Measurements from ENCODE around the gene MAMLD1.

Gene MAMLD1

DNA sequence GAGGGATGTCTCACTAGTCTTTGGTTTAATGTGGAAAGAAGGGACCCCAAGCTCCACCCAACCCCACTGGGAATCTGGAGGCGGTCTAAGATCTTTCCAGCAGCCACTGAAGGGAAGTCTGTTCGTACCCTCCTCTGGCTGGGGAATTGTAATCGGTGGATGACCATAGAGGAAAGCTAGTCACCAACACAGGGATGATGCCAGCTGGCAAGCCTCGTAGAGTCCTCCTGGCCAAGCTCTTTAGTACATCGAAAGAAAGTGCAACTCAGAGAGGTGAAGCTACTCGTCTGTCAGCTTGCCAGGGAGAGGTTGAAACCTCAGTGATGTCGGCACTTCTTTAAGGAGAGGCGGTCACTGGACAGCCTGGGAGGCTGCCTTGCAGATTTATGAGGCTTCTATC lies 58.7 kb downstream of the MAMLD1 start:
- no peaks in the 10 kb centered on the region for H3K27me3 ChIP-seq (ENCODE audit: control insufficient read depth, low read length)

DNA sequence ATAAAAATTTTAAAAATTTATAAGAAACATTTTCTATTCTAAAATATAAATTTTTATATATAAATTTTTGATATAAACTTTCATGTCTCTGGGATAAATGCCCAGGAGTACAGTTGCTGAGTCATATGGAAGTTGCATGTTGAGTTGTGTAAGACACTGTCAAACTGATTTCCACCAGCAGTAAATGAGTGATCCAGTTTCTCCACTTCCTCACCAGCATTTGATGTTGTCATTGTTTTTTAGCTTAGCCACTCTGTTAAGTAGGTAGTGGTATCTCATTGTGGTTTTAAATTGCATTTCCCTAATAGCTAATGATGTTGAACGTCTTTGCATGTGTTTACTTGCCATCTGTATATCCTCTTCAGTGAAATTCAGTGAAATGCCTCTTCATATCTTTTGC lies 66.5 kb downstream of the MAMLD1 start:
- Histone ChIP-seq H3K9me3 (ENCODE audit: control insufficient read depth, insufficient read depth, low read length) (no peaks in the 10 kb centered on the region), H3K79me2 (ENCODE audit: control insufficient read depth, low read length) (no peaks in the 10 kb centered on the region)
- TF ChIP-seq EZH2phosphoT487 (IDR thresholded peaks at IDR 0.05; ENCODE audit: borderline replicate concordance, low read length) = no peak
- TF ChIP-seq, protein P1, sequence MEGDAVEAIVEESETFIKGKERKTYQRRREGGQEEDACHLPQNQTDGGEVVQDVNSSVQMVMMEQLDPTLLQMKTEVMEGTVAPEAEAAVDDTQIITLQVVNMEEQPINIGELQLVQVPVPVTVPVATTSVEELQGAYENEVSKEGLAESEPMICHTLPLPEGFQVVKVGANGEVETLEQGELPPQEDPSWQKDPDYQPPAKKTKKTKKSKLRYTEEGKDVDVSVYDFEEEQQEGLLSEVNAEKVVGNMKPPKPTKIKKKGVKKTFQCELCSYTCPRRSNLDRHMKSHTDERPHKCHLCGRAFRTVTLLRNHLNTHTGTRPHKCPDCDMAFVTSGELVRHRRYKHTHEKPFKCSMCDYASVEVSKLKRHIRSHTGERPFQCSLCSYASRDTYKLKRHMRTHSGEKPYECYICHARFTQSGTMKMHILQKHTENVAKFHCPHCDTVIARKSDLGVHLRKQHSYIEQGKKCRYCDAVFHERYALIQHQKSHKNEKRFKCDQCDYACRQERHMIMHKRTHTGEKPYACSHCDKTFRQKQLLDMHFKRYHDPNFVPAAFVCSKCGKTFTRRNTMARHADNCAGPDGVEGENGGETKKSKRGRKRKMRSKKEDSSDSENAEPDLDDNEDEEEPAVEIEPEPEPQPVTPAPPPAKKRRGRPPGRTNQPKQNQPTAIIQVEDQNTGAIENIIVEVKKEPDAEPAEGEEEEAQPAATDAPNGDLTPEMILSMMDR (IDR thresholded peaks at IDR 0.05; ENCODE audit: low read depth, low read length, poor library complexity, severe bottlenecking) = no peak

More for the DNA sequence above, 58.7 kb downstream of the MAMLD1 start:
- Histone ChIP-seq H3K9me2 (replicated peaks; ENCODE audit: control insufficient read depth, low read length) (no peaks in the 10 kb centered on the region), H3K79me2 (ENCODE audit: control insufficient read depth, low read length) (no peaks in the 10 kb centered on the region), H3K4me3 (ENCODE audit: low read length) (no peak overlapping the region), H3K4me1 (ENCODE audit: control insufficient read depth, low read length) (no peaks in the 10 kb centered on the region), H4K20me1 (ENCODE audit: control insufficient read depth, insufficient read depth, low read depth, low read length) (no peaks in the 10 kb centered on the region), H3K4me2 (ENCODE audit: low read length) (no peak overlapping the region), H3K36me3 (ENCODE audit: control insufficient read depth, low read length) (no peaks in the 10 kb centered on the region), H3K9me3 (ENCODE audit: control insufficient read depth, insufficient read depth, low read length) (no peaks in the 10 kb centered on the region), H3F3A (ENCODE audit: control insufficient read depth, insufficient read depth) (no peaks in the 10 kb centered on the region), H3K27ac (ENCODE audit: low read depth, low read length) (no peak overlapping the region)
- TF ChIP-seq EZH2phosphoT487 (IDR thresholded peaks at IDR 0.05; ENCODE audit: borderline replicate concordance, low read length) = no peak
- TF ChIP-seq, protein P1 (IDR thresholded peaks at IDR 0.05; ENCODE audit: low read depth, low read length, poor library complexity, severe bottlenecking) = no peak

DNA sequence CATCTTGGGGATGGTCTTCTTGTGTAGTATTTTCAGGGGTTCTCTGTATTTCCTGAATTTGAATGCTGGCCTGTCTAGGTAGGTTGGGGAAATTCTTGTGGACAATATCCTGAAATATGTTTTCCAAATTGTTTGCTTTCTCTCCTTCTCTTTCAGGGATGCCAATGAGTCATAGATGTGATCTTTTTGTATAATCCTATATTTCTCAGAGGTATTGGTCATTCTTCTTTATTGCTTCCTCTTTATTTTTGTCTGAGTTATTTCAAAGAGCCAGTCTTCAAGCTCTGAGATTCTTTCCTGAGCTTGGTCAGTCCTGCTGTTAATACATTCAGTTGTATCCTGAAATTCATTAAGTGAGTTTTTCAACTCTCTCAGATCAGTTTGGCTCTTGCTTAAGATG lies 73.1 kb downstream of the MAMLD1 start:
- Histone ChIP-seq H3K4me3 (ENCODE audit: low read length) (no peak overlapping the region), H3F3A (ENCODE audit: control insufficient read depth, insufficient read depth) (no peaks in the 10 kb centered on the region), H3K4me1 (ENCODE audit: control insufficient read depth, low read length) (no peaks in the 10 kb centered on the region), H3K79me2 (ENCODE audit: control insufficient read depth, low read length) (no peaks in the 10 kb centered on the region), H3K36me3 (ENCODE audit: control insufficient read depth, low read length) (no peaks in the 10 kb centered on the region), H3K4me2 (ENCODE audit: low read length) (no peak overlapping the region), H3K27me3 (ENCODE audit: control insufficient read depth, low read length) (no peaks in the 10 kb centered on the region), H4K20me1 (ENCODE audit: control insufficient read depth, insufficient read depth, low read depth, low read length) (no peaks in the 10 kb centered on the region), H3K9me2 (replicated peaks; ENCODE audit: control insufficient read depth, low read length) (no peaks in the 10 kb centered on the region), H3K27ac (ENCODE audit: low read depth, low read length) (no peak overlapping the region), H3K9me3 (ENCODE audit: control insufficient read depth, insufficient read depth, low read length) (no peaks in the 10 kb centered on the region)
- TF ChIP-seq, protein P1 (IDR thresholded peaks at IDR 0.05; ENCODE audit: low read depth, low read length, poor library complexity, severe bottlenecking) = no peak
- TF ChIP-seq EZH2phosphoT487 (IDR thresholded peaks at IDR 0.05; ENCODE audit: borderline replicate concordance, low read length) = no peak

More for the DNA sequence above, 66.5 kb downstream of the MAMLD1 start:
- no peaks in the 10 kb centered on the region for H3K27me3 ChIP-seq (ENCODE audit: control insufficient read depth, low read length)
- H3F3A ChIP-seq (ENCODE audit: control insufficient read depth, insufficient read depth) = no peaks in the 10 kb centered on the region
- H3K36me3 ChIP-seq (ENCODE audit: control insufficient read depth, low read length) = no peaks in the 10 kb centered on the region
- H3K9me2 ChIP-seq (replicated peaks; ENCODE audit: control insufficient read depth, low read length) = no peaks in the 10 kb centered on the region
- H3K4me2 ChIP-seq (ENCODE audit: low read length) = no peak overlapping the region
- no peak overlapping the region for H3K4me3 ChIP-seq (ENCODE audit: low read length)
- H3K27ac ChIP-seq (ENCODE audit: low read depth, low read length) = no peak overlapping the region
- H3K4me1 ChIP-seq (ENCODE audit: control insufficient read depth, low read length) = no peaks in the 10 kb centered on the region
- no peaks in the 10 kb centered on the region for H4K20me1 ChIP-seq (ENCODE audit: control insufficient read depth, insufficient read depth, low read depth, low read length)
